Duodenal mucosa (tissue), 2 donors: Measurements from ENCODE around the gene ADCY10.

ENCODE experiments used
- H3K27ac ChIP-seq: one replicate; pipeline ENCODE4 v1.7.0; 2013; ENCODE audit warnings: low read depth, low read length
- H3K27me3 ChIP-seq, 2 donors: one replicate each; pipeline ENCODE4 v1.7.0; 2013; ENCODE audit warnings: low read length in 2 of 2, control low read depth in 1 of 2; ENCODE audit not compliant: insufficient read depth in 2 of 2, control insufficient read depth in 1 of 2
- H3K36me3 ChIP-seq, 2 donors: one replicate each; pipeline ENCODE4 v1.7.0; 2013; ENCODE audit warnings: low read length in 2 of 2, control low read depth in 1 of 2; ENCODE audit not compliant: insufficient read depth in 2 of 2, control insufficient read depth in 1 of 2
- H3K4me1 ChIP-seq, 2 donors: one replicate each; pipeline ENCODE4 v1.7.0; 2013; ENCODE audit warnings: low read length in 2 of 2, control low read depth in 1 of 2; ENCODE audit not compliant: insufficient read depth in 2 of 2, control insufficient read depth in 1 of 2
- H3K4me3 ChIP-seq, 2 donors: one replicate each; pipeline ENCODE4 v1.7.0; 2013; ENCODE audit warnings: low read length in 2 of 2, low read depth in 1 of 2
- H3K9ac ChIP-seq, 2 donors: one replicate each; pipeline ENCODE4 v1.7.0; 2013; ENCODE audit warnings: low read length in 2 of 2, low read depth in 1 of 2
- H3K9me3 ChIP-seq, 2 donors: one replicate each; pipeline ENCODE4 v1.7.0; 2013; ENCODE audit warnings: low read length in 2 of 2, control low read depth in 1 of 2; ENCODE audit not compliant: control insufficient read depth in 1 of 2

The ADCY10 gene

GRCh38 chr1:167791281-167792187 is 122.4 kb downstream of the ADCY10 start:
- Histone ChIP-seq H3K4me1 (no peaks in the 10 kb centered on the region), H3K36me3 (peaks cover 14 to 31% of the 10 kb centered on the region in 2 donors), H3K9ac (no peak overlapping the region), H3K4me3 (no peak overlapping the region), H3K27me3 (no peaks in the 10 kb centered on the region), H3K27ac (no peak overlapping the region), H3K9me3 (no peaks in the 10 kb centered on the region)

DNA sequence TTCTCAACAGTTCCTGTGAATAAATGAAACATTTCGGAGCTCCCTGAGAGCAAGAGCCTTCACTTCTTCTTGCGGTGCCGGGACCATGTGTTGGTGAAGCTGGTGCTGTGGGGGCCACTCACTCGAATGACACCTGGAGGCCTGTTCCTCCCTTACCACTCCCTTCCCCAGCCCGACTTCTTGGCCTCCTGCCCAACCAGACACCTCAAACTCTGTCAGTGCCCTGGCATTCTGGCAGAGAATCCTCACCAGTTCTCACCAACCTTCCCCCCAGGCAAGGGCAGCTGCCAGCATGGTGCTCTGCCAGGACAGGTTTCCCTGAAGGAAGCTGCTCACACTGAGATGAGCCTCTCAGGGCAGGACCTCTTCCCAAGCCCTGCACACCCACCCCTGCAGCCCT is 123.8 kb downstream of the ADCY10 start:
- H3K4me1 ChIP-seq = no peaks in the 10 kb centered on the region
- no peak overlapping the region for H3K27ac ChIP-seq
- peaks cover 16 to 33% of the 10 kb centered on the region in 2 donors for H3K36me3 ChIP-seq
- no peaks in the 10 kb centered on the region for H3K27me3 ChIP-seq
- no peak overlapping the region for H3K9ac ChIP-seq
- H3K9me3 ChIP-seq = no peaks in the 10 kb centered on the region
- no peak overlapping the region for H3K4me3 ChIP-seq

GRCh38 chr1:167789501-167789900 is 124.4 kb downstream of the ADCY10 start:
- peaks cover 16 to 39% of the 10 kb centered on the region in 2 donors for H3K36me3 ChIP-seq
- H3K27me3 ChIP-seq = no peaks in the 10 kb centered on the region
- no peak overlapping the region for H3K27ac ChIP-seq
- H3K4me1 ChIP-seq = no peaks in the 10 kb centered on the region
- no peak overlapping the region for H3K4me3 ChIP-seq
- no peaks in the 10 kb centered on the region for H3K9me3 ChIP-seq
- no peak overlapping the region for H3K9ac ChIP-seq

DNA sequence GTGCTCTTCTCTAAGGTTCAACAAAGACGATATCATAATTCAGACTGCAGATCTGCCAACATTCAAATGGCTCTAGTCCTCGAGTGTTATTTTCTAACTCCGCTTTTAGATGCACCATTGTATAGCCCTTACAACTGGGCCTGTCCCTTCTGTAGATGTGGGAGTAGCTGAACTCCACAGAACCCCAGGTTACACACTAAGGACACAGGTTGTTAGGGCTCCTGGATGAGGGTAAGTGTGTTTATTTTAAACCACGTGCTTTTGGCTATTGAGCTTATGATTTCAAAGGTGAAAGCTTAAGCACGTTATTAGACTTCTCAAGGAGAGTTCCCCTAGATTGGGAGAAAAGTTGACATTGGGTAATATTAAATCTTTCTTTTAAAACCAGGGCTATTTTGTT is 127.4 kb downstream of the ADCY10 start:
- Histone ChIP-seq H3K27ac (no peak overlapping the region), H3K36me3 (peaks cover 16 to 41% of the 10 kb centered on the region in 2 donors), H3K9me3 (no peaks in the 10 kb centered on the region), H3K9ac (no peak overlapping the region), H3K4me1 (no peaks in the 10 kb centered on the region), H3K4me3 (no peak overlapping the region), H3K27me3 (no peaks in the 10 kb centered on the region)

DNA sequence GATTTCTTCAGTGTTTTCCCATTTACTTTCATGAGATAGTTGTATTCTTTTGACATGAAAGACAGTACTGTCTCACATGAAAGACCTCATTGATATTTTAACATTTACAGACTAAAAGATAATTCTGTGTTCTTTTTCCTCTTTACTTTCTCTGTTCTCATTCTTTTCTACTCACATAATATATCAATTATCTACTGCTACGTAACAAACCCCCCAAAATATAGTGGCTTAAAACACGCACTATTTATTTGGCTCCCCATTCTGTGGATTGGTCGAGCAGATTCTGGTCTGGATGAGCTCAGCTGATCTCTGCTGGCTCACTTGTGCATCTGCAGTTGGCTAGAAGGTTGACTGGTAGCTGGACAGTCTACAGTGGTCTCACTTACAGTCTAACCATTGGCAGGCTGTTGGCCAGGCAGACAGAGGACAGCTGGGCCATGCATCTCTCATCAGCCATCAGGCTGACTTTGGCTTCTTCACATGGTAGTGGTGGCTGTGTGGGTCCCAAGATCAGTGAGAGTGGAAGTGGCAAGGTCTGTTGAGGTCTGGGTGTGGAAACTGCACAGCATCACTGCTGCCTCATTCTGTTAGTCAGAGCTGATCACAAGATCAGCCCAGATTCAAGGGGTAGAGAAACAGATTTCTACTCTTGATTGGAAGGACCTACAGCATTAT is 128.9 kb downstream of the ADCY10 start:
- Histone ChIP-seq H3K4me3 (no peak overlapping the region), H3K27ac (no peak overlapping the region), H3K9ac (no peak overlapping the region), H3K4me1 (no peaks in the 10 kb centered on the region), H3K36me3 (peaks cover 15 to 33% of the 10 kb centered on the region in 2 donors), H3K9me3 (no peaks in the 10 kb centered on the region), H3K27me3 (no peaks in the 10 kb centered on the region)

DNA sequence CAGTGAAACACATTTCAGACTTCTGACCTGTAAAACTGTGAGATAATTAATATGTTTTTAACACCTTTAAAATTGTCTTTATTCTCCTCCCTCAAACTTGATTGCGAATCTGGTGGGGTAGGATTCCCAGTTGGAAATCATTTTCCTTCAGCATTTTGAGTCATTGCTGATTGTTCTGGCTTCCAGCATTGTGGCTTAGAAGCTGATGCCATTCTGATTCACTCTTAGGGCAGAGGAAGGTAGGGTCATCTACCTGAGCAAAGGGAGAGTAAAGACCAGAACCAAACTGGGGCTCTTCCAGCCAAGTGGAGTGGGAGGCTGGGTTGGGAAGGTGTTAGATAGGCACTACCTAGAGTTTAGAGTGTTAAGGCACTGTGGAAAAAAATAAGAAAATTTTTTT is 131.0 kb downstream of the ADCY10 start:
- no peaks in the 10 kb centered on the region for H3K9me3 ChIP-seq
- no peaks in the 10 kb centered on the region for H3K4me1 ChIP-seq
- no peak overlapping the region for H3K27ac ChIP-seq

GRCh38 chr1:167781558-167781957 is 132.4 kb downstream of the ADCY10 start:
- Histone ChIP-seq H3K27me3 (no peaks in the 10 kb centered on the region), H3K36me3 (peaks cover 19 to 20% of the 10 kb centered on the region in 2 donors), H3K27ac (no peak overlapping the region), H3K9ac (no peak overlapping the region), H3K9me3 (no peaks in the 10 kb centered on the region), H3K4me1 (no peaks in the 10 kb centered on the region), H3K4me3 (no peak overlapping the region)

More for the DNA sequence above, 131.0 kb downstream of the ADCY10 start:
- Histone ChIP-seq H3K4me3 (no peak overlapping the region), H3K9ac (no peak overlapping the region), H3K36me3 (peaks cover 14 to 20% of the 10 kb centered on the region in 2 donors), H3K27me3 (no peaks in the 10 kb centered on the region)

GRCh38 chr1:167777269-167777650 is 136.7 kb downstream of the ADCY10 start:
- H3K36me3 ChIP-seq = peaks cover 28 to 31% of the 10 kb centered on the region in 2 donors
- no peak overlapping the region for H3K9ac ChIP-seq
- H3K9me3 ChIP-seq = no peaks in the 10 kb centered on the region
- H3K27ac ChIP-seq = no peak overlapping the region
- H3K27me3 ChIP-seq = no peaks in the 10 kb centered on the region
- H3K4me3 ChIP-seq = no peak overlapping the region
- no peaks in the 10 kb centered on the region for H3K4me1 ChIP-seq

DNA sequence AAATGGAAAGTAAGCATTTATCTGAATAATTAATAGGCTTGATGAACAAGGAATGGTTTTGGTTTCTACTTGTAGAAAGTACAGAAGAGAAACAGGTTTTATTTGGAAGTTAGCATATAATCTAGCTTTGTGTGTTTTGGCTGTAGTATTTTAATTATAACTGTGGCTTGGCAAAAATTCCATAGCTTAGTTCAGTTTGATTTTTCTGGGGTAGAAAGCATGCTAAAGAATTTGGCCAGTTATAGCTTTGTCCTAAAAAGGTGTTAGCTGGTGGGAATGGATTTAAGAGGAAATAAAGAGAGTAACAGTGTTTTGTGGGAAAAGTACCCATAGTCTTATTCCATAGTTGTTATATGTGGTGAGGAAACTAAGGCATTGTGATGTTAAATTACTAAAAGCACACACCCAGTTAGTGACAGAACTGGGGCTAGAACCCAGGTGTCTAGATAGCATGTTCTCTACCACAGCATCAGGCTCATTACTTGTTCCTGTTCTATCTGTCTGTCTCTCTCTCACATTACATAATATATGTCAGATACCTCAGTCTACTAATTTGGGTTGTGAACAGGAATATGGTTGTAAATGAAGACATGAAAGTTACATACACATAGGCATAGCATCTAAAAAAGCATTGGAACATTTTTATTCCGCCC is 137.2 kb downstream of the ADCY10 start:
- H3K9ac ChIP-seq = no peak overlapping the region
- no peaks in the 10 kb centered on the region for H3K27me3 ChIP-seq
- no peaks in the 10 kb centered on the region for H3K4me1 ChIP-seq
- H3K36me3 ChIP-seq = peaks cover 33% of the 10 kb centered on the region in 2 donors
- no peak overlapping the region for H3K27ac ChIP-seq
- H3K4me3 ChIP-seq = no peak overlapping the region
- no peaks in the 10 kb centered on the region for H3K9me3 ChIP-seq

DNA sequence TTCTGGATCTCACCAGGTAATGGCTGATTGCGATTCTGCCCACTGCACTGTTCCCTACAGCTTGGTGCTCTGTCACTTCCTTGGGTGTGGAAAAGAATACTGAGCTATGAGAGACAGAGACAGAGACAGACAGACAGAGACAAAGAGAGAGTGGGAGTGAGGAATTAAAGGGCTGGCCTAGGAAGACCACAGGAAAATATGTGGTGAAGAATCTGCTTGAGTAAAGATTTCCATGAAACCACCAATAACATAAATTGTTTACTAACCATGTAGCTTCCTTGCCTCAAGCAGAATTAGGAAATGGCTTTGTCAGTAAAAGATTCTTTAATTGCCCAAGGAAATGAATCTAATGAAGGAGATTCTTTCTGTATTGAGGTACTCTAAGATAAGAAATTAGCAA is 137.8 kb downstream of the ADCY10 start:
- Histone ChIP-seq H3K4me1 (no peaks in the 10 kb centered on the region), H3K9me3 (no peaks in the 10 kb centered on the region), H3K27ac (no peak overlapping the region), H3K9ac (no peak overlapping the region), H3K4me3 (no peak overlapping the region), H3K27me3 (no peaks in the 10 kb centered on the region), H3K36me3 (peaks cover 31 to 33% of the 10 kb centered on the region in 2 donors)
